GM15510 (cell line): ENCODE measurements around the gene SLC6A13.

Experiments
- POLR2A ChIP-seq: IDR thresholded peaks from 3 replicates; pipeline ENCODE4 v1.6.1; 2011; ENCODE audit warnings: borderline replicate concordance; ENCODE audit not compliant: insufficient read length; ENCODE audit errors: extremely low read depth

Gene SLC6A13

GRCh38 chr12:227923-228845, 34.5 kb downstream of the SLC6A13 start:
- TF ChIP-seq POLR2A = no peak

DNA sequence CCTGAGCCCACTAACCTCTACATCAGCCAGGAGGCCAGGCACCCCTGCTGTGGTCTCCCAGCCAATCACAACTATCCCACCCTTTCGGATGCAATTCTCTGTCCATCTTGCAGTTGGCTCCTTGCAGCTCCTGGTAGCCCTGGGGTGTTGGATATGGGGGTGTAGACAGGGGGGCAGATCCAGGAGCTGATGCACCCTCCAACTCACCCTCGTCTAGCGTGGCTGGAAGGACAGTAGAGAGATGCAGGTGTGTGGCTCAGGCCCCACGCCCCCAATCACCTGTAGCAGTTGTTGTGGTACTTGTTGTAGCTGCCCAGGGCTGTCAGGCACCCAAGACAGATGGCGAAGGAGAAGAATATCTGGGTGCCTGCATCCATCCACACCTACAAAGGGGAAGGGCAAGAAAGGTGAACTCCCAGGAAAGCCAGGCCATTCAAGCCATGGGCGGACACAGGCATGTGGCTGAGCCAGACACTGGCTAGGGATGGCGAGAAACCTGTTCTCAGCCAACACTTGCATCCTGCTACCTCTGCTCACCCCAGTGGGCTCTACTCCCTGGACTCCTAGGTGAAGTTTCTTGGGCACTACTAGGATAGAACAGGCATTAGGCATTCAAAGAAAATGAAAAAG, 35.2 kb downstream of the SLC6A13 start:
- no peak for TF ChIP-seq POLR2A

DNA sequence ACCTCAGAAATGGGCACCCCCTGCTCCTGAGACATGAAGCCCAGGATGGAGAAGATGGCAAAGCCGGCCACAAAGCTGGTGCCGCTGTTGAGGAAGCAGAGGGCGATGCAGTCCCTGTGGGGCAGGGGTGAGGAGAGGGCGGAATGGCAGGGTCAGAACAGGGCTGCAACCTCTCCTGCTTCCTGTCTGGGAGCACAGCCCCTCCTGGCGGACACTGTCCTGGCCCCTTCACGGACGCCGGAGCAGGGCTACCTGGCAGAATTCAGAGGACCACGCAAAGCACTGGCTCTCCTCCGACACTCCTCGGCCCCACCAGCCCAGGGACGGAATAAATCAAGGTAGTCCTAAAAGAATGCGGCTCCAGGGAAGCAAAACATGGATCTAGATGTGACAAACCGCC, 36.2 kb downstream of the SLC6A13 start:
- no peak for TF ChIP-seq POLR2A

DNA sequence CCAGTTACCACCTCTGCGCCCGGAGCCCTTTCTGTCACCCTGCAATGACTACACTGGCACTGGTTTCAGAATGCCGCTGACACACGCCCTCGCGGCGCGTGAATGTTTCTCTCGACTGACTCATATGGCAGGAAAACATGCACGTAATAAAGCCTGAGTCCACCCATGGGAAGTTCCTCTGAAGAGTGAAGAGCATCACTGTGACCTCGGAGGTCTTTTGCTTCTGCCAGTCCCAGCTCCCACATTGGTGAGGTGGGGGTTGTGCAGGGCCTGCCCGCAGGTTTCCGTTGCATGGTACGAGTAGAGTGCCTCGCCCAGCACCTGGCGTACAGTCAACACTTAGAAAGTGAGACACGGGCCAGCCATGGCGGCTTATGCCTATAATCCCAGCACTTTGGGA, 37.6 kb downstream of the SLC6A13 start:
- no peak for TF ChIP-seq POLR2A

- TF ChIP-seq POLR2A = no peak
These were observed 38.3 kb downstream of the SLC6A13 start for GRCh38 chr12:224330-224729.

- TF ChIP-seq POLR2A = no peak
These were observed 38.8 kb downstream of the SLC6A13 start for GRCh38 chr12:223841-224240.

GRCh38 chr12:221736-222135, 40.9 kb downstream of the SLC6A13 start:
- TF ChIP-seq POLR2A = no peak

DNA sequence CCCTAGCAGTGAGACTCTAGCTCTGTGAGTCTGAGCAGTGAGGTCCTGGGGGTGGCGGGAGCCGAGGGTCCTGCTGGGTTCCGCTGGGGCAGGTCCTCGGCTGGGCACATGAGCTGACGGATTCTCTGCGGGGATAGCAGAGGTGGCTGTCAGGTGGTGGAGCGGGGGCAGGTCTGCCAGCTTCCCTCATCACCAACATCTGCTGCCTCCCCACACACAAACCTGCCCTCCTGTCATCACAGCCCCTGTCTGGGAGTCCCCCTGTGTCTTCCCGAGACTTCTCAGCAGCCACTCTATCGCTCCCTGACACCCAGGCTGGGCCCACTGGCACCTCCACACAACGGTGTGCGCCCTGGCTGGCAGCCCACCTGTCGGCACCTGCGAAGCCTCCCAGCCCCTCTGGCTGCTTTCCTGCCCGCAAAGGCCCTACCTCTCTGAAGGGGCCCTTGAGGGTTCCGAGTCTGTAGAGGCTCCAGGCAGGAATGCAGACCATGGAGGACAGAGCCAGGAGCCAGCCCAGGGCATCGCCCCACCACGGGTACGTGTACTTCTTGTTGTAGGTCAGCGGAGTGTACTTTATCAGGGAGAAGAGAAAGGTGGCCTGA, 41.6 kb downstream of the SLC6A13 start:
- no peak for TF ChIP-seq POLR2A

GRCh38 chr12:220491-220890, 42.1 kb downstream of the SLC6A13 start:
- no peak for TF ChIP-seq POLR2A

- TF ChIP-seq POLR2A = no peak
These were observed 42.7 kb downstream of the SLC6A13 start for GRCh38 chr12:219891-220352.

DNA sequence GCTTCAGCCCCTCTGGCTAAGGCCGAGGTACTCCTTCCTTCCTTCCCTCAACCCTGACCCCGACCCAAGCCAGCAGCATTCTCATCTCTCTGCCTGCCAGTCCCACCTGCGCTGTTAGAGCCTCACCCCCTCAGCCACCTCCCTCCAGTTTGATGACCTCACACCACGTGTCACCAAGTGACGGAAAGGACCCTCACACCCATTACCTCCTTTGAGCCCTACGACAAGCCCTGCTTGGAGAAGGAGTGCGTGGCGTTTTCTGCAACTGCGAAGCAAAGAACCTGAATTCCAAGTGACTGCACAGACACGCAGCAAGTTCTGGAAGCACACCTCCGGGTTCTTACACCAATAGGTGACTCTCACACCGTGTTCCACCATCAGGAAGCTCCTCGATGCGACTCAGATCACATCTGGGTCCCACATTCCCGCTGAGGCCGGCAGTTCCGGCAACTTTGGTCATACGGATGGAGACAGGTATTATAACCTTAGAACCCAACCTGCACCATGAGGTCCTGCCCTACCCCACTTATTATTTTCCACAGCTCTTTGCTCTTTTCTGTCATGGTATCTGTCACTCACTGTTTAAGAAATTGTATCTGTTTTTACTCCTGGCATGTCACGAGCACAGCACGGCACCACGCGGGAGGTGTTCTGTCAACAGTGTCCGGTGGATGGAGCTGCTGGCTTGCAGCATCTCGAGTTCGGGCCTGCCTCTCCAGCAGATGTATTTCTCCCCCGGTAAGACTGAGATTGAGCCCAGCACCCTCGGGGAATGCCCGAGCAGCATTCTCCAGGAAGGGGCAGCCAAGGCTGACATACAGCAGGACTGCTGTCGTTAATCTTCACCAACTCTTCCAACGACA, 43.7 kb downstream of the SLC6A13 start:
- TF ChIP-seq POLR2A = no peak

DNA sequence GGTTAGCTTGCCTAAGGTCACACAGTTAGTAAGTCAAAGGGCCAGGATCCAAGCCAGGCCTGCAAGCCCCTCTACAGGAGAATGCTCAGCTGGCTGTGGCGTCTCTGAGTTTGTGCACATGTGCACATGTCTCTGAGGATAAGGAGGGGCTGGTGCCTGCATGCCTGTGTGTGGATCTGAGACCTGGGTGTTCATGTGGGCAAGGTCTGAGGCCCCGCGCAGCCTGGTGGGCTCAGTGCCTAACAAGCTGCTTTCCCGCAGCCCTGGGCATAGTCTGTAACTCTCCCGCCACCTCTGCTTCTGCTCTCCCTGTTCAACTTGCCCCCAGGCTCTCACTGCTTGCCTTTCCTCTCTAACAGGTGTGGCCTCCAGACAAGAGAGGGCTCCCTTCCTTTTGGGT, 44.4 kb downstream of the SLC6A13 start:
- TF ChIP-seq POLR2A = no peak

- TF ChIP-seq POLR2A = no peak
These were observed 47.5 kb downstream of the SLC6A13 start for GRCh38 chr12:215116-215515.

GRCh38 chr12:214003-214741, 48.5 kb downstream of the SLC6A13 start, which contains the start of gene SLC6A12:
Gene SLC6A12, minus strand, starts transcription at chr12:214157. Its CDS starts 4,171 bp downstream, at chr12:209986.
- no peak for TF ChIP-seq POLR2A
